A673 (cell line): Measurements from ENCODE around the gene GMDS. TPM values are rescaled to one million over a fixed set of nuclear protein-coding genes. Genes with fewer than 3 reads are reported as not detected.

Experiments used
- BruUV-seq: library from RNA; stranded (reverse); fragments of 400-500 nt; replicated peaks from 2 replicates; lab custom pipeline; 2021; lab: Mats Ljungman, UMichigan
- CTCF ChIA-PET: fragments of 300-600 bp; sonication (Branson Sonifier 250); formaldehyde crosslinking; loops from one replicate; lab custom pipeline; 2022; ENCODE audit warnings: antibody characterized with exemption; lab: Charles Lee
- POLR2A ChIA-PET: fragments of 300-600 bp; sonication (Branson Sonifier 250); formaldehyde crosslinking; loops from one replicate; lab custom pipeline; 2022; ENCODE audit warnings: antibody characterized with exemption; ENCODE audit not compliant: low non-redundant PET; lab: Charles Lee
- DNase-seq: peaks from one replicate; pipeline ENCODE4 v3.0.0-alpha.2; 2015; ENCODE audit warnings: low spot score
- H3K27ac ChIP-seq: fragments of 200-600 bp; sonication (generic); 2 replicates; pipeline ENCODE4 v1.5.1; 2016; ENCODE audit warnings: mixed run types, low read depth, mild to moderate bottlenecking, mixed read lengths, antibody characterized with exemption, low read length; ENCODE audit not compliant: poor library complexity, severe bottlenecking
- H3K27me3 ChIP-seq: fragments of 200-600 bp; sonication (generic); replicated peaks from 2 replicates; pipeline ENCODE4 v1.6.1; 2017; ENCODE audit warnings: mixed run types, low read depth, mild to moderate bottlenecking, mixed read lengths, antibody characterized with exemption, low read length; ENCODE audit not compliant: insufficient read depth, poor library complexity
- H3K36me3 ChIP-seq: fragments of 200-600 bp; sonication (generic); 2 replicates; pipeline ENCODE4 v1.6.1; 2016; ENCODE audit warnings: mixed run types, mild to moderate bottlenecking, mixed read lengths, antibody characterized with exemption, low read length; ENCODE audit not compliant: insufficient read depth, poor library complexity, severe bottlenecking
- H3K4me1 ChIP-seq: fragments of 200-600 bp; sonication (generic); 2 replicates; pipeline ENCODE4 v1.6.1; 2017; ENCODE audit warnings: mixed run types, mild to moderate bottlenecking, mixed read lengths, antibody characterized with exemption, low read length; ENCODE audit not compliant: insufficient read depth, poor library complexity, severe bottlenecking
- H3K4me3 ChIP-seq: fragments of 200-600 bp; sonication (generic); 2 replicates; pipeline ENCODE4 v1.5.1; 2016; ENCODE audit warnings: low read depth, mixed run types, mild to moderate bottlenecking, mixed read lengths, low read length; ENCODE audit not compliant: poor library complexity, severe bottlenecking
- H3K9me3 ChIP-seq: fragments of 200-600 bp; sonication (generic); 2 replicates; pipeline ENCODE4 v1.6.1; 2016; ENCODE audit warnings: mixed run types, low read depth, mild to moderate bottlenecking, mixed read lengths, antibody characterized with exemption, low read length; ENCODE audit not compliant: poor library complexity, severe bottlenecking
- CTCF ChIP-seq: fragments of 300-800, 200-600 bp; sonication (generic); conservative IDR thresholded peaks from 2 replicates; pipeline ENCODE4 v1.5.1; 2017; ENCODE audit warnings: low read depth, mild to moderate bottlenecking, antibody characterized with exemption, low read length, moderate library complexity, mixed read lengths
- EZH2 ChIP-seq: fragments of 200-600 bp; sonication (generic); IDR thresholded peaks from 2 replicates; pipeline ENCODE4 v1.6.1; 2017; ENCODE audit warnings: borderline replicate concordance, low read depth, mild to moderate bottlenecking, mixed read lengths, antibody characterized with exemption, low read length; ENCODE audit not compliant: poor library complexity, severe bottlenecking
- intact Hi-C: fragments of 100-400 bp; cut with micrococcal nuclease; formaldehyde crosslinking; loops from one replicate; pipeline ENCODE4 v1.10.0; 2022; ENCODE audit not compliant: unreplicated experiment
- total RNA-seq: library from RNA; stranded (reverse); gene quantifications from 2 replicates; pipeline ENCODE4 v1.2.3, GENCODE V29; 2021

The GMDS gene
- total RNA-seq, 1 experiment from 2014 or later: 15.2 TPM

GRCh38 chr6:1820714-1821113 lies 424.7 kb downstream of the GMDS start:
- DNase-seq: no peak
- H3K4me3 ChIP-seq: peak overlapping the region; percentile 32
- no TSS peak for BruUV-seq
- H3K27ac ChIP-seq: peak overlapping the region; percentile 51
- CTCF ChIA-PET: no interaction called here
- intact Hi-C loops: no loop called here
- H3K36me3 ChIP-seq: no peaks in the 10 kb centered on the region
- POLR2A ChIA-PET: no interaction called here
- no peaks in the 10 kb centered on the region for H3K9me3 ChIP-seq
- H3K27me3 ChIP-seq: no peaks in the 10 kb centered on the region
- peaks cover 6% of the 10 kb centered on the region for H3K4me1 ChIP-seq
- TF ChIP-seq EZH2 (no peak), CTCF (0 out of 2 replicates have a peak, but pooled peaks have one; percentile 13)

DNA sequence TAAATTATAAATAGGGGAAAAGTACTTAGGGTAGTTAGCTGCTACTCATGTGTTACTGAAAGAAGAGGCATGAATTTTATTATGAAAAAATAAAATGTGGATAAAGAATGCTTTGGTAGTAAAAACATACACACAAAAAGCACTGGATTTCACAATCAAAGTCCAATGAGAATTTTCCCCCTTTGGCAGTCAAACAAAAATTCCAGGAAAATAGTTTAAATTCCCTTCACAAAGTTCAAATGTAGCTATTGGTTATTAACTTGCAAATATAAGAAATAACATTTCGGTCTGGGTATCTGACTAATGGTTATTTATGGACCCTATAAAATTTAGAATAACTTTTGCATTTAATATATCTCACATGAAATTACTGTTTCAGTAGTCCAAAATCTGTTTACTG lies 425.2 kb downstream of the GMDS start:
- H3K27me3 ChIP-seq: no peaks in the 10 kb centered on the region
- no peak overlapping the region for H3K4me3 ChIP-seq
- BruUV-seq: no TSS peak
- H3K36me3 ChIP-seq: no peaks in the 10 kb centered on the region
- ChIA-PET CTCF (no interaction called here), POLR2A (no interaction called here)
- no peaks in the 10 kb centered on the region for H3K9me3 ChIP-seq
- intact Hi-C loops: no loop called here
- no peak for DNase-seq
- no peak for TF ChIP-seq CTCF
- H3K27ac ChIP-seq: no peak overlapping the region
- H3K4me1 ChIP-seq: peaks cover 6% of the 10 kb centered on the region

DNA sequence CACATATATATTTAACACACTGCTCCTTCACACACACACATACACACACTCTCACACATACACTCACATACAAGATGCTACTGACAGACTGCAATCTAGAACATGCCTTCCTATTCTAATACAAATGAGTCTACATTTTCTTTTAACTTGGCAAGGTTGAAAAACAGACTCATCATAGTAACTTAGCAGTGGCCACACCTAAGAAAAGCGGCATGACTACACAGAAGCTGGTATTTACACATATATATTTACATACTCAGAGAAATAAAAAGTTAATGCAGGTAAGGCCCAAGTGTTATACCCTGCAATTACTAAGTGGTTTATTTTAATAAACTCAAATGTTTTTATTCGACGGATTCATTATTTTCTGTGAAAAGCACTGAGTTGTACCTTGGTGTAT lies 426.4 kb downstream of the GMDS start:
- Histone ChIP-seq H3K4me1 (peaks cover 6% of the 10 kb centered on the region), H3K36me3 (no peaks in the 10 kb centered on the region), H3K4me3 (no peak overlapping the region), H3K9me3 (no peaks in the 10 kb centered on the region), H3K27me3 (no peaks in the 10 kb centered on the region), H3K27ac (no peak overlapping the region)
- TF ChIP-seq EZH2: no peak
- no peak for TF ChIP-seq CTCF
- no peak for DNase-seq
- no TSS peak for BruUV-seq
- ChIA-PET POLR2A (no interaction called here), CTCF (no interaction called here)
- intact Hi-C loops: no loop called here
